Measurements from ENCODE around the gene WDFY2.

DNA sequence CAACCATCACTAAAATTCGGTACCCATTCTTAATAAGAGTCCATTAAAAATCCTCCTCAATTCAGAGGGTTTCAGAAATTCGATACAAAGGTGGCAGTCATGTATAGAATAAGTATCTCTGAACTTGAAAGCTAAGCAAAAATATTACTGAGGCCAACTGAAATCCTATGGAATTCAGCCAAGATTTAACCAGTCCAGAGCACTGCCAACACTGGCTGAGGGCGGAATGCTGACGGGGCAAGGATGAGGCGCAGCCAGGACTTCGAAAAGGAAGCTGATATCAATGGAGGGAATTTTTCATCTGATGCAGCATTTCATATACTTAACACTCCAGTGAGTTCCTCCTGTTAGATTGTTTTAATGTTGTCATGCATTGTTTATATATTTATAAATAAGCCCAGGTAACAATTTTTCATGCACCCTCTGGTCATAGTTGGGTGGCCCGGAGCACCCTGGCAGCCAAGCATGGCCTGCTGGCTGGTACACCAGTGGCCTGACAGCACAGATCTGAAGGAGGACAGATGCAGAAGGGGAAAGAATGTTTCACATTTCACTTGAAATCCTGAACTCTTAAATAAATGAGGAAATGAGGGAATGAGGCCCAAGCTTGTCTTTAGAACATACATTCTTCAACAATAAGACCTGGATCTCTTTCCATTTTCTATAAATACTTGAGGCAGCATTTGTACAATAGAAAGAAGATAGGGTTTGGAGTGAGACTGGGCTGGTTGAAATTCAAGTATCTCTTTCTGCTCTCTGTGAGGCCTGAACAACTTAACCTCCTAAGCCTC lies 41.5 kb downstream of the WDFY2 start:
- TF ChIP-seq EZH2phosphoT487 (IDR thresholded peaks at IDR 0.05; ENCODE audit: insufficient read depth, low read depth) (no peak), EZH2 (IDR thresholded peaks at IDR 0.05; ENCODE audit: insufficient read depth, poor library complexity, severe bottlenecking) (no peak)

All from GM23248 (cell line).